WERI-Rb-1 (cell line): ENCODE data around the gene SNAPC1.

Experiments used
- DNase-seq: peaks from one replicate; pipeline ENCODE4 v3.0.0-alpha.2; 2020
- H3K27ac ChIP-seq: fragments of 250-450 bp; sonication (Bioruptor Pico); 2 replicates; pipeline ENCODE4 v1.5.1; 2020; ENCODE audit warnings: mild to moderate bottlenecking, moderate library complexity
- H3K27me3 ChIP-seq: fragments of 250-450 bp; sonication (Bioruptor Pico); 2 replicates; pipeline ENCODE4 v1.5.1; 2021; ENCODE audit warnings: mild to moderate bottlenecking, low read depth, moderate library complexity; ENCODE audit not compliant: insufficient read depth, severe bottlenecking
- H3K36me3 ChIP-seq: fragments of 250-450 bp; sonication (Bioruptor Pico); 2 replicates; pipeline ENCODE4 v1.5.1; 2020; ENCODE audit warnings: mild to moderate bottlenecking, moderate library complexity
- H3K4me3 ChIP-seq: 2 replicates; pipeline ENCODE4 v1.5.1; 2011; ENCODE audit warnings: low read depth, mild to moderate bottlenecking, control low read depth, low read length
- H3K9me3 ChIP-seq: fragments of 250-450 bp; sonication (Bioruptor Pico); 2 replicates; pipeline ENCODE4 v1.5.1; 2021; ENCODE audit warnings: mild to moderate bottlenecking, moderate library complexity; ENCODE audit not compliant: severe bottlenecking
- TF ChIP-seq, protein P1 (sequence below): IDR thresholded peaks from 2 replicates; pipeline ENCODE4 v1.5.1; 2011; ENCODE audit warnings: low read depth, mild to moderate bottlenecking, control low read depth, inconsistent platforms, low read length

The SNAPC1 gene

DNA sequence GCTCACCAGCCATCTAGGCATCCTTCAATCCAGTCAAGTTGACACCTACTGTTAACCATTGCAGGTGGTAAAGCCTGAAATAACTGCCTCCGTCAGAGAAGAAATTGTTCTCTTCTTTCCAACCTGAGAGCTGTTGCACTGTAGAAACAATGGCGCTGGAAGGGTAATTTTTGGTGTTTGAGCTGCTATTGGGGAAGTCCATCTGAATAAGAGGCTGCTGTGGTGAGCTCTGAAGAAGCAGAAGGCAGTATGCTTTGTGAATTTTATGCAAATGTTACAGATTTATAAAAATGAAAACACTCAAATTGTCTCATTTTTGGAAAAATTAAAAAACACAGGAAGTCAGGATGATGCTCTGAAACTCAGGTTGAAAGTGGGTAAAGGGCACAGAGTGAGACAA, 60.2 kb downstream of the SNAPC1 start:
- Histone ChIP-seq H3K36me3 (no peaks in the 10 kb centered on the region), H3K9me3 (no peaks in the 10 kb centered on the region), H3K4me3 (no peak overlapping the region), H3K27ac (no peak overlapping the region), H3K27me3 (no peaks in the 10 kb centered on the region)
- TF ChIP-seq, protein P1, sequence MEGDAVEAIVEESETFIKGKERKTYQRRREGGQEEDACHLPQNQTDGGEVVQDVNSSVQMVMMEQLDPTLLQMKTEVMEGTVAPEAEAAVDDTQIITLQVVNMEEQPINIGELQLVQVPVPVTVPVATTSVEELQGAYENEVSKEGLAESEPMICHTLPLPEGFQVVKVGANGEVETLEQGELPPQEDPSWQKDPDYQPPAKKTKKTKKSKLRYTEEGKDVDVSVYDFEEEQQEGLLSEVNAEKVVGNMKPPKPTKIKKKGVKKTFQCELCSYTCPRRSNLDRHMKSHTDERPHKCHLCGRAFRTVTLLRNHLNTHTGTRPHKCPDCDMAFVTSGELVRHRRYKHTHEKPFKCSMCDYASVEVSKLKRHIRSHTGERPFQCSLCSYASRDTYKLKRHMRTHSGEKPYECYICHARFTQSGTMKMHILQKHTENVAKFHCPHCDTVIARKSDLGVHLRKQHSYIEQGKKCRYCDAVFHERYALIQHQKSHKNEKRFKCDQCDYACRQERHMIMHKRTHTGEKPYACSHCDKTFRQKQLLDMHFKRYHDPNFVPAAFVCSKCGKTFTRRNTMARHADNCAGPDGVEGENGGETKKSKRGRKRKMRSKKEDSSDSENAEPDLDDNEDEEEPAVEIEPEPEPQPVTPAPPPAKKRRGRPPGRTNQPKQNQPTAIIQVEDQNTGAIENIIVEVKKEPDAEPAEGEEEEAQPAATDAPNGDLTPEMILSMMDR = no peak
- no peak for DNase-seq

GRCh38 chr14:61832783-61833182, 70.6 kb downstream of the SNAPC1 start:
- H3K36me3 ChIP-seq = no peaks in the 10 kb centered on the region

DNA sequence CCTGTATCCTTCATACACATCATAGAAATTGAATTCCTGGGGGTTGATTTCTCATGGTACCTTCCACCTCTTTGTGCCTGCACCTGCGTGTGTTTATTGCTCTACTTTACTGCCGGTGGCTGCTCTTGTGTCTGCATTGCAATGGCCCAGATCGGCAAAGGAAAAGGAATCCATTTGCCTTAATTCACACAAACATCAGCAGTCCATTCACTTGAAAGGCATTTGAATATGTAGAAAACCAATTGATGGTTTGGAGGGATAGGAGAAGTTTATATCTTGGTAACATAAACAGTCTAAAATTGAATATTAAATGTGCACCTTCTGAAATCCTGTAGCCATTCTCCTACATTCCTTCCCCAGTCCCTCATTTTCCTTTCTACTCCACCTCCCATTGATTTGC, 74.0 kb downstream of the SNAPC1 start:
- TF ChIP-seq, protein P1 = no peak
- DNase-seq = no peak
- Histone ChIP-seq H3K36me3 (no peaks in the 10 kb centered on the region), H3K4me3 (no peak overlapping the region), H3K9me3 (no peaks in the 10 kb centered on the region), H3K27ac (no peak overlapping the region), H3K27me3 (no peaks in the 10 kb centered on the region)

More at GRCh38 chr14:61832783-61833182, 70.6 kb downstream of the SNAPC1 start:
- DNase-seq = no peak
- TF ChIP-seq, protein P1 = no peak
- Histone ChIP-seq H3K4me3 (no peak overlapping the region), H3K9me3 (no peaks in the 10 kb centered on the region), H3K27ac (no peak overlapping the region), H3K27me3 (no peaks in the 10 kb centered on the region)

DNA sequence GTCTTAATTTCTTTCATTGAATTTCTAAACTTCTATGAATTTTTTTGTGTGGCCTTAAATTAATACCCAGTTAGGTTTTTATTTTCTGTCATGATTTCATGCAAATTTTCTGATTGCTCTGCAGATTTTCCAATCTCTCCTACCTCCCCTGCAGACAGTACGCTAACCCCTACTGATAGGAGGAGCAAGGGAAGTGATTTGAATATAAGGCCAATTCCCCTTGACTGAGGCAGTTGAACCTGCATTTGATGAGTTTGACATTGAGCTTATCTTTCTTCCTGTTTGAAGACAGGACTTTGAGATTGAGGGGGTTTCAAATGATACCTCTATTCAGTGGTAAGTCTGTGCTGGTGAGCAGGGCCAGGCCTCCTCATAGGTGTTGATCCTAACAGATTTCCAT, 74.6 kb downstream of the SNAPC1 start:
- TF ChIP-seq, protein P1 = no peak
- Histone ChIP-seq H3K27ac (no peak overlapping the region), H3K36me3 (no peaks in the 10 kb centered on the region), H3K27me3 (no peaks in the 10 kb centered on the region), H3K4me3 (no peak overlapping the region), H3K9me3 (no peaks in the 10 kb centered on the region)
- no peak for DNase-seq

- Histone ChIP-seq H3K9me3 (no peaks in the 10 kb centered on the region), H3K4me3 (no peak overlapping the region)
These were observed 75.4 kb downstream of the SNAPC1 start for GRCh38 chr14:61837336-61838229.

More at GRCh38 chr14:61837336-61838229, 75.4 kb downstream of the SNAPC1 start:
- no peak overlapping the region for H3K27ac ChIP-seq
- H3K27me3 ChIP-seq = no peaks in the 10 kb centered on the region
- H3K36me3 ChIP-seq = no peaks in the 10 kb centered on the region
- TF ChIP-seq, protein P1 = peak; percentile 89
- peak; percentile 67 for DNase-seq
